Upper lobe of right lung (tissue), 1 donor: ENCODE measurements around the gene ING5. TPM values are rescaled to one million over a fixed set of nuclear protein-coding genes. Genes with fewer than 3 reads are reported as not detected.
A peak's percentile ranks its signal among the peaks of the same experiment; 100 is the strongest.
"Not testable (repeated sequence)": the region's sequence is repeated elsewhere in the genome, so short reads cannot be mapped to it uniquely, and the experiment has no call there.

Experiments
- ATAC-seq: fragments of 200-7000 bp; cut with Tn5 transposase; one replicate; pipeline ENCODE4 v1.9.1; 2020; ENCODE audit warnings: mild to moderate bottlenecking, moderate library complexity
- DNase-seq: peaks from one replicate; pipeline ENCODE4 v3.0.0-alpha.2; 2020
- H3K27ac ChIP-seq: fragments of 200-600 bp; one replicate; pipeline ENCODE4 v1.8.0; 2022
- H3K27me3 ChIP-seq: fragments of 200-600 bp; one replicate; pipeline ENCODE4 v1.8.0; 2022; ENCODE audit warnings: mild to moderate bottlenecking
- H3K36me3 ChIP-seq: fragments of 200-600 bp; one replicate; pipeline ENCODE4 v1.8.0; 2022
- H3K4me1 ChIP-seq: fragments of 200-600 bp; one replicate; pipeline ENCODE4 v1.8.0; 2022
- H3K4me3 ChIP-seq: fragments of 200-600 bp; one replicate; pipeline ENCODE4 v1.8.0; 2022; ENCODE audit warnings: mild to moderate bottlenecking
- H3K9me3 ChIP-seq: fragments of 200-600 bp; one replicate; pipeline ENCODE4 v1.8.0; 2022
- CTCF ChIP-seq: fragments of 200-600 bp; IDR thresholded peaks from one replicate; pipeline ENCODE4 v1.8.0; 2022; ENCODE audit warnings: antibody characterized with exemption
- intact Hi-C: fragments of 100-400 bp; cut with DNase I; formaldehyde crosslinking; loops from one replicate; pipeline ENCODE4 v1.11.0; 2022
- total RNA-seq: library from RNA; stranded (reverse); fragmentation: NEBNext Ultra II Directional; extraction: Animal tissue kit (Norgen Biotek cat#: 25700); gene quantifications from one replicate; pipeline ENCODE4 v1.2.1, GENCODE V29; 2021
- donor health status: DM: no; HTN: yes; CAD: no; lungs with severe emphysema.

Gene ING5
- total RNA-seq, 1 donor from 2014 or later = 36.5 TPM

GRCh38 chr2:241759067-241759807 is 57.4 kb downstream of the ING5 start:
- ATAC-seq (no peak), DNase-seq (peak; percentile 5)
- no peaks in the 10 kb centered on the region for H3K9me3 ChIP-seq
- H3K4me1 ChIP-seq = no peaks in the 10 kb centered on the region
- H3K27me3 ChIP-seq = no peaks in the 10 kb centered on the region
- intact Hi-C loops = no loop called here
- H3K4me3 ChIP-seq = no peak overlapping the region
- TF ChIP-seq CTCF = no peak
- H3K27ac ChIP-seq = no peak overlapping the region
- peaks cover 20% of the 10 kb centered on the region for H3K36me3 ChIP-seq

- H3K4me1 ChIP-seq, intact Hi-C loops: not testable (repeated sequence)
Observed at GRCh38 chr2:241759893-241760292, 58.1 kb downstream of the ING5 start.

GRCh38 chr2:241760301-241760771 is 58.5 kb downstream of the ING5 start:
- no peaks in the 10 kb centered on the region for H3K4me1 ChIP-seq
- H3K27ac ChIP-seq = no peak overlapping the region
- ATAC-seq = no peak
- H3K27me3 ChIP-seq = no peaks in the 10 kb centered on the region
- no peaks in the 10 kb centered on the region for H3K9me3 ChIP-seq
- intact Hi-C loops = no loop called here
- TF ChIP-seq CTCF = no peak
- peak; percentile 33 for DNase-seq
- H3K4me3 ChIP-seq = no peak overlapping the region
- H3K36me3 ChIP-seq = peaks cover 13% of the 10 kb centered on the region

More at GRCh38 chr2:241759893-241760292, 58.1 kb downstream of the ING5 start:
- H3K9me3 ChIP-seq, H3K4me3 ChIP-seq, H3K27ac ChIP-seq, H3K27me3 ChIP-seq, ATAC-seq: not testable (repeated sequence)
- peaks cover 17% of the 10 kb centered on the region for H3K36me3 ChIP-seq
- DNase-seq = peak; percentile 26

GRCh38 chr2:241762321-241762932 is 60.6 kb downstream of the ING5 start:
- no peak for ATAC-seq
- Histone ChIP-seq H3K36me3 (no peaks in the 10 kb centered on the region), H3K4me1 (no peaks in the 10 kb centered on the region), H3K9me3 (no peaks in the 10 kb centered on the region), H3K27ac (no peak overlapping the region), H3K4me3 (no peak overlapping the region), H3K27me3 (no peaks in the 10 kb centered on the region)
- DNase-seq = peak; percentile 34
- no peak for TF ChIP-seq CTCF
- intact Hi-C loops = no loop called here

GRCh38 chr2:241762933-241763369 is 61.1 kb downstream of the ING5 start:
- DNase-seq (peak; percentile 42), ATAC-seq (peak; percentile 65)
- Histone ChIP-seq H3K27ac (no peak overlapping the region), H3K27me3 (no peaks in the 10 kb centered on the region), H3K36me3 (no peaks in the 10 kb centered on the region), H3K9me3 (no peaks in the 10 kb centered on the region), H3K4me1 (no peaks in the 10 kb centered on the region), H3K4me3 (no peak overlapping the region)
- intact Hi-C loops = no loop called here
- no peak for TF ChIP-seq CTCF

- no peaks in the 10 kb centered on the region for H3K36me3 ChIP-seq
- no peaks in the 10 kb centered on the region for H3K27me3 ChIP-seq
- no peaks in the 10 kb centered on the region for H3K4me1 ChIP-seq
- intact Hi-C loops = no loop called here
- ATAC-seq (no peak), DNase-seq (peak; percentile 52)
- H3K27ac ChIP-seq = no peak overlapping the region
- TF ChIP-seq CTCF = no peak
- H3K4me3 ChIP-seq = no peak overlapping the region
- H3K9me3 ChIP-seq = no peaks in the 10 kb centered on the region
Observed at GRCh38 chr2:241763551-241764274, 61.9 kb downstream of the ING5 start.
